CD14-positive monocyte (primary cell): ENCODE measurements around the gene KRTAP10-6. TPM values are rescaled to one million over a fixed set of nuclear protein-coding genes. Genes with fewer than 3 reads are reported as not detected.

Experiments
- DNase-seq, 3 donors: peaks; one replicate each; pipeline ENCODE4 v3.0.0-alpha.2; 2011 to 2022
- H2AFZ ChIP-seq: 2 replicates; pipeline ENCODE4 v1.6.0; 2012; ENCODE audit warnings: mild to moderate bottlenecking, low read depth, low read length, inconsistent platforms; ENCODE audit not compliant: insufficient read depth, poor library complexity, severe bottlenecking
- H3K27ac ChIP-seq, 2 donors: 1 replicate in 1 of 2; 2 replicates in 1 of 2; pipeline ENCODE4 v1.5.1; 2012 to 2013; ENCODE audit warnings: low read length in 2 of 2, control low read depth in 1 of 2, inconsistent platforms in 1 of 2, low read depth in 1 of 2, mild to moderate bottlenecking in 1 of 2
- H3K27me3 ChIP-seq, 2 donors: one replicate each; pipeline versions ENCODE4 v1.6.0 to v1.6.1; 2011 to 2013; ENCODE audit warnings: low read length in 2 of 2; ENCODE audit not compliant: control insufficient read depth in 2 of 2, insufficient read depth in 2 of 2
- H3K36me3 ChIP-seq, 2 donors: replicated peaks in 1 of 2; 1 replicate in 1 of 2; 2 replicates in 1 of 2; pipeline versions ENCODE4 v1.5.1 to v1.6.1; 2012 to 2013; ENCODE audit warnings: low read length in 2 of 2, control low read depth in 1 of 2, inconsistent platforms in 1 of 2, mild to moderate bottlenecking in 1 of 2; ENCODE audit not compliant: insufficient read depth in 2 of 2, control insufficient read depth in 1 of 2
- H3K4me1 ChIP-seq, 2 donors: 1 replicate in 1 of 2; 2 replicates in 1 of 2; pipeline versions ENCODE4 v1.5.1 to v1.6.1; 2012 to 2013; ENCODE audit warnings: low read length in 2 of 2, control low read depth in 1 of 2, inconsistent platforms in 1 of 2, mild to moderate bottlenecking in 1 of 2, moderate library complexity in 1 of 2; ENCODE audit not compliant: insufficient read depth in 2 of 2, control insufficient read depth in 1 of 2
- H3K4me2 ChIP-seq: replicated peaks from 2 replicates; pipeline ENCODE3; 2012; ENCODE audit warnings: low read length, moderate library complexity, mild to moderate bottlenecking; ENCODE audit not compliant: poor library complexity, severe bottlenecking; ENCODE audit errors: extremely low read depth
- H3K4me3 ChIP-seq, 3 experiments: fragments of 200-600 bp in 1 of 3; sonication (generic) in 1 of 3; replicated peaks in 1 of 3; 1 replicate in 2 of 3; 2 replicates in 1 of 3; pipeline ENCODE4 v1.5.1; 2011 to 2013; ENCODE audit warnings: low read length in 3 of 3, mild to moderate bottlenecking in 3 of 3, control low read depth in 2 of 3, low read depth in 2 of 3, inconsistent platforms in 1 of 3, moderate library complexity in 1 of 3
- H3K79me2 ChIP-seq: 2 replicates; pipeline ENCODE4 v1.6.0; 2012; ENCODE audit warnings: mild to moderate bottlenecking, control low read depth, inconsistent platforms, low read length, moderate library complexity; ENCODE audit not compliant: insufficient read depth
- H3K9ac ChIP-seq: 2 replicates; pipeline ENCODE4 v1.6.0; 2017; ENCODE audit warnings: low read length, mild to moderate bottlenecking; ENCODE audit not compliant: insufficient read depth, poor library complexity, severe bottlenecking
- H3K9me3 ChIP-seq, 2 donors: replicated peaks in 1 of 2; 1 replicate in 1 of 2; 2 replicates in 1 of 2; pipeline versions ENCODE4 v1.5.1 to v1.6.1; 2012 to 2013; ENCODE audit warnings: low read length in 2 of 2, control low read depth in 1 of 2; ENCODE audit not compliant: control insufficient read depth in 1 of 2, insufficient read depth in 1 of 2
- H4K20me1 ChIP-seq: 2 replicates; pipeline ENCODE4 v1.6.0; 2012; ENCODE audit warnings: mild to moderate bottlenecking, low read length, control low read depth, moderate library complexity; ENCODE audit not compliant: insufficient read depth
- H3K27ac Mint-ChIP-seq, 7 donors: one replicate each; pipeline ENCODE4 v1.8.0; 2020; ENCODE audit warnings: mild to moderate bottlenecking in 7 of 7, mixed read lengths in 7 of 7, moderate library complexity in 6 of 7, inconsistent platforms in 2 of 7
- H3K27me3 Mint-ChIP-seq, 3 donors: one replicate each; pipeline ENCODE4 v1.8.0; 2021 to 2022; ENCODE audit warnings: low read depth in 3 of 3, mild to moderate bottlenecking in 3 of 3, mixed read lengths in 3 of 3, moderate library complexity in 3 of 3, inconsistent platforms in 1 of 3
- H3K36me3 Mint-ChIP-seq, 2 donors: one replicate each; pipeline ENCODE4 v1.8.0; 2020; ENCODE audit warnings: mixed read lengths in 2 of 2, inconsistent platforms in 1 of 2, mild to moderate bottlenecking in 1 of 2
- H3K4me1 Mint-ChIP-seq: one replicate; pipeline ENCODE4 v1.8.0; 2020; ENCODE audit warnings: mild to moderate bottlenecking, mixed read lengths
- H3K4me3 Mint-ChIP-seq, 2 donors: one replicate each; pipeline ENCODE4 v1.8.0; 2020; ENCODE audit warnings: mild to moderate bottlenecking in 2 of 2, mixed read lengths in 2 of 2, moderate library complexity in 1 of 2
- H3K9me3 Mint-ChIP-seq, 7 donors: one replicate each; pipeline ENCODE4 v1.8.0; 2020 to 2022; ENCODE audit warnings: mixed read lengths in 7 of 7, mild to moderate bottlenecking in 6 of 7, moderate library complexity in 6 of 7, inconsistent platforms in 2 of 7
- WGBS: methylation state at CpG from one replicate; pipeline ENCODE4 v1.1.5; 2013; ENCODE audit warnings: missing lambda C conversion rate; ENCODE audit not compliant: insufficient coverage; 5-methylcytosine and 5-hydroxymethylcytosine counted together
- intact Hi-C, 2 donors: fragments of 100-400 bp; cut with micrococcal nuclease; formaldehyde crosslinking; loops; one replicate each; pipeline versions ENCODE4 v1.15.0 to v1.15.1; 2023
- polyA plus RNA-seq, 3 donors: library from polyadenylated mRNA; depleted of rRNA in 1 of 3; unstranded in 2 of 3; stranded (reverse) in 1 of 3; fragments of 300-500 nt in 2 of 3; fragments of >200 nt in 1 of 3; fragmentation: Illumina TruSeq in 2 of 3; gene quantifications; 1 replicate in 2 of 3; 2 replicates in 1 of 3; pipeline ENCODE4 v1.2.3, GENCODE V29; 2012 to 2021
- TF ChIP-seq, protein P1 (sequence below): fragments of 200-600 bp; IDR thresholded peaks from one replicate; pipeline ENCODE4 v1.8.0; 2022; ENCODE audit warnings: antibody characterized with exemption, mild to moderate bottlenecking

KRTAP10-6 gene
- polyA plus RNA-seq, 3 donors = not detected

GRCh38 chr21:44579833-44580144, 12.5 kb downstream of the KRTAP10-6 start:
- H3K4me3 Mint-ChIP-seq = peak overlapping the region in 1 of 2 donors; percentile 26
- DNase-seq = no peak
- H3K36me3 Mint-ChIP-seq = no peaks in the 10 kb centered on the region
- H3K27ac Mint-ChIP-seq = peak overlapping the region in 2 of 7 donors; percentile 20 to 48
- Histone ChIP-seq H3K9me3 (peaks cover 11 to 44% of the 10 kb centered on the region in 2 donors), H3K4me2 (no peak overlapping the region), H3K27ac (no peak overlapping the region), H3K4me3 (no peak overlapping the region), H3K79me2 (no peaks in the 10 kb centered on the region), H3K4me1 (no peaks in the 10 kb centered on the region), H2AFZ (no peak overlapping the region), H4K20me1 (no peaks in the 10 kb centered on the region), H3K27me3 (peaks cover 0 to 7% of the 10 kb centered on the region in 2 donors), H3K9ac (no peak overlapping the region), H3K36me3 (no peaks in the 10 kb centered on the region)
- H3K4me1 Mint-ChIP-seq = no peaks in the 10 kb centered on the region
- TF ChIP-seq, protein P1, sequence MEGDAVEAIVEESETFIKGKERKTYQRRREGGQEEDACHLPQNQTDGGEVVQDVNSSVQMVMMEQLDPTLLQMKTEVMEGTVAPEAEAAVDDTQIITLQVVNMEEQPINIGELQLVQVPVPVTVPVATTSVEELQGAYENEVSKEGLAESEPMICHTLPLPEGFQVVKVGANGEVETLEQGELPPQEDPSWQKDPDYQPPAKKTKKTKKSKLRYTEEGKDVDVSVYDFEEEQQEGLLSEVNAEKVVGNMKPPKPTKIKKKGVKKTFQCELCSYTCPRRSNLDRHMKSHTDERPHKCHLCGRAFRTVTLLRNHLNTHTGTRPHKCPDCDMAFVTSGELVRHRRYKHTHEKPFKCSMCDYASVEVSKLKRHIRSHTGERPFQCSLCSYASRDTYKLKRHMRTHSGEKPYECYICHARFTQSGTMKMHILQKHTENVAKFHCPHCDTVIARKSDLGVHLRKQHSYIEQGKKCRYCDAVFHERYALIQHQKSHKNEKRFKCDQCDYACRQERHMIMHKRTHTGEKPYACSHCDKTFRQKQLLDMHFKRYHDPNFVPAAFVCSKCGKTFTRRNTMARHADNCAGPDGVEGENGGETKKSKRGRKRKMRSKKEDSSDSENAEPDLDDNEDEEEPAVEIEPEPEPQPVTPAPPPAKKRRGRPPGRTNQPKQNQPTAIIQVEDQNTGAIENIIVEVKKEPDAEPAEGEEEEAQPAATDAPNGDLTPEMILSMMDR = no peak
- 69% methylated on average over 7 of the region's 7 CpGs for WGBS
- intact Hi-C loops = no loop called here
- peaks cover 21 to 63% (median 50%) of the 10 kb centered on the region in 7 donors for H3K9me3 Mint-ChIP-seq
- H3K27me3 Mint-ChIP-seq = peaks cover 10 to 34% (median 11%) of the 10 kb centered on the region in 3 donors

GRCh38 chr21:44579056-44579832, 13.1 kb downstream of the KRTAP10-6 start:
- no peak overlapping the region for H2AFZ ChIP-seq
- H3K36me3 ChIP-seq = no peaks in the 10 kb centered on the region
- peaks cover 11 to 44% of the 10 kb centered on the region in 2 donors for H3K9me3 ChIP-seq
- no peak overlapping the region for H3K4me2 ChIP-seq
- Mint-ChIP-seq H3K4me1 (no peaks in the 10 kb centered on the region), H3K4me3 (no peak overlapping the region), H3K36me3 (no peaks in the 10 kb centered on the region), H3K27ac (no peak overlapping the region), H3K27me3 (peaks cover 10 to 39% (median 16%) of the 10 kb centered on the region in 3 donors), H3K9me3 (peaks cover 21 to 64% (median 50%) of the 10 kb centered on the region in 7 donors)
- no peak overlapping the region for H3K4me3 ChIP-seq
- H3K9ac ChIP-seq = no peak overlapping the region
- no peak overlapping the region for H3K27ac ChIP-seq
- H3K4me1 ChIP-seq = no peaks in the 10 kb centered on the region
- TF ChIP-seq, protein P1 = no peak
- DNase-seq = no peak
- no peaks in the 10 kb centered on the region for H3K79me2 ChIP-seq
- intact Hi-C loops = no loop called here
- H3K27me3 ChIP-seq = peaks cover 0 to 4% of the 10 kb centered on the region in 2 donors
- WGBS = 66% methylated on average over 8 of the region's 22 CpGs
- H4K20me1 ChIP-seq = no peaks in the 10 kb centered on the region
